CD14-positive monocyte (primary cell): ENCODE measurements around the gene OBSCN. TPM values are rescaled to one million over a fixed set of nuclear protein-coding genes. Genes with fewer than 3 reads are reported as not detected.

Experiments used
- DNase-seq, 3 donors: peaks; one replicate each; pipeline ENCODE4 v3.0.0-alpha.2; 2011 to 2022
- H2AFZ ChIP-seq: 2 replicates; pipeline ENCODE4 v1.6.0; 2012; ENCODE audit warnings: mild to moderate bottlenecking, low read depth, low read length, inconsistent platforms; ENCODE audit not compliant: insufficient read depth, poor library complexity, severe bottlenecking
- H3K27ac ChIP-seq, 2 donors: 1 replicate in 1 of 2; 2 replicates in 1 of 2; pipeline ENCODE4 v1.5.1; 2012 to 2013; ENCODE audit warnings: low read length in 2 of 2, control low read depth in 1 of 2, inconsistent platforms in 1 of 2, low read depth in 1 of 2, mild to moderate bottlenecking in 1 of 2
- H3K27me3 ChIP-seq, 2 donors: one replicate each; pipeline versions ENCODE4 v1.6.0 to v1.6.1; 2011 to 2013; ENCODE audit warnings: low read length in 2 of 2; ENCODE audit not compliant: control insufficient read depth in 2 of 2, insufficient read depth in 2 of 2
- H3K36me3 ChIP-seq, 2 donors: replicated peaks in 1 of 2; 1 replicate in 1 of 2; 2 replicates in 1 of 2; pipeline versions ENCODE4 v1.5.1 to v1.6.1; 2012 to 2013; ENCODE audit warnings: low read length in 2 of 2, control low read depth in 1 of 2, inconsistent platforms in 1 of 2, mild to moderate bottlenecking in 1 of 2; ENCODE audit not compliant: insufficient read depth in 2 of 2, control insufficient read depth in 1 of 2
- H3K4me1 ChIP-seq, 2 donors: 1 replicate in 1 of 2; 2 replicates in 1 of 2; pipeline versions ENCODE4 v1.5.1 to v1.6.1; 2012 to 2013; ENCODE audit warnings: low read length in 2 of 2, control low read depth in 1 of 2, inconsistent platforms in 1 of 2, mild to moderate bottlenecking in 1 of 2, moderate library complexity in 1 of 2; ENCODE audit not compliant: insufficient read depth in 2 of 2, control insufficient read depth in 1 of 2
- H3K4me2 ChIP-seq: replicated peaks from 2 replicates; pipeline ENCODE3; 2012; ENCODE audit warnings: low read length, moderate library complexity, mild to moderate bottlenecking; ENCODE audit not compliant: poor library complexity, severe bottlenecking; ENCODE audit errors: extremely low read depth
- H3K4me3 ChIP-seq, 3 experiments: fragments of 200-600 bp in 1 of 3; sonication (generic) in 1 of 3; replicated peaks in 1 of 3; 1 replicate in 2 of 3; 2 replicates in 1 of 3; pipeline ENCODE4 v1.5.1; 2011 to 2013; ENCODE audit warnings: low read length in 3 of 3, mild to moderate bottlenecking in 3 of 3, control low read depth in 2 of 3, low read depth in 2 of 3, inconsistent platforms in 1 of 3, moderate library complexity in 1 of 3
- H3K79me2 ChIP-seq: 2 replicates; pipeline ENCODE4 v1.6.0; 2012; ENCODE audit warnings: mild to moderate bottlenecking, control low read depth, inconsistent platforms, low read length, moderate library complexity; ENCODE audit not compliant: insufficient read depth
- H3K9ac ChIP-seq: 2 replicates; pipeline ENCODE4 v1.6.0; 2017; ENCODE audit warnings: low read length, mild to moderate bottlenecking; ENCODE audit not compliant: insufficient read depth, poor library complexity, severe bottlenecking
- H3K9me3 ChIP-seq, 2 donors: replicated peaks in 1 of 2; 1 replicate in 1 of 2; 2 replicates in 1 of 2; pipeline versions ENCODE4 v1.5.1 to v1.6.1; 2012 to 2013; ENCODE audit warnings: low read length in 2 of 2, control low read depth in 1 of 2; ENCODE audit not compliant: control insufficient read depth in 1 of 2, insufficient read depth in 1 of 2
- H4K20me1 ChIP-seq: 2 replicates; pipeline ENCODE4 v1.6.0; 2012; ENCODE audit warnings: mild to moderate bottlenecking, low read length, control low read depth, moderate library complexity; ENCODE audit not compliant: insufficient read depth
- H3K27ac Mint-ChIP-seq, 7 donors: one replicate each; pipeline ENCODE4 v1.8.0; 2020; ENCODE audit warnings: mild to moderate bottlenecking in 7 of 7, mixed read lengths in 7 of 7, moderate library complexity in 6 of 7, inconsistent platforms in 2 of 7
- H3K27me3 Mint-ChIP-seq, 3 donors: one replicate each; pipeline ENCODE4 v1.8.0; 2021 to 2022; ENCODE audit warnings: low read depth in 3 of 3, mild to moderate bottlenecking in 3 of 3, mixed read lengths in 3 of 3, moderate library complexity in 3 of 3, inconsistent platforms in 1 of 3
- H3K36me3 Mint-ChIP-seq, 2 donors: one replicate each; pipeline ENCODE4 v1.8.0; 2020; ENCODE audit warnings: mixed read lengths in 2 of 2, inconsistent platforms in 1 of 2, mild to moderate bottlenecking in 1 of 2
- H3K4me1 Mint-ChIP-seq: one replicate; pipeline ENCODE4 v1.8.0; 2020; ENCODE audit warnings: mild to moderate bottlenecking, mixed read lengths
- H3K4me3 Mint-ChIP-seq, 2 donors: one replicate each; pipeline ENCODE4 v1.8.0; 2020; ENCODE audit warnings: mild to moderate bottlenecking in 2 of 2, mixed read lengths in 2 of 2, moderate library complexity in 1 of 2
- H3K9me3 Mint-ChIP-seq, 7 donors: one replicate each; pipeline ENCODE4 v1.8.0; 2020 to 2022; ENCODE audit warnings: mixed read lengths in 7 of 7, mild to moderate bottlenecking in 6 of 7, moderate library complexity in 6 of 7, inconsistent platforms in 2 of 7
- WGBS: methylation state at CpG from one replicate; pipeline ENCODE4 v1.1.5; 2013; ENCODE audit warnings: missing lambda C conversion rate; ENCODE audit not compliant: insufficient coverage; 5-methylcytosine and 5-hydroxymethylcytosine counted together
- intact Hi-C, 2 donors: fragments of 100-400 bp; cut with micrococcal nuclease; formaldehyde crosslinking; loops; one replicate each; pipeline versions ENCODE4 v1.15.0 to v1.15.1; 2023
- polyA plus RNA-seq, 3 donors: library from polyadenylated mRNA; depleted of rRNA in 1 of 3; unstranded in 2 of 3; stranded (reverse) in 1 of 3; fragments of 300-500 nt in 2 of 3; fragments of >200 nt in 1 of 3; fragmentation: Illumina TruSeq in 2 of 3; gene quantifications; 1 replicate in 2 of 3; 2 replicates in 1 of 3; pipeline ENCODE4 v1.2.3, GENCODE V29; 2012 to 2021
- TF ChIP-seq, protein P1 (sequence below): fragments of 200-600 bp; IDR thresholded peaks from one replicate; pipeline ENCODE4 v1.8.0; 2022; ENCODE audit warnings: antibody characterized with exemption, mild to moderate bottlenecking

Gene OBSCN
- polyA plus RNA-seq, 3 donors, result 0.57 to 1.5 (median 0.76) TPM

- H3K79me2 ChIP-seq, result no peaks in the 10 kb centered on the region
- H4K20me1 ChIP-seq, result no peaks in the 10 kb centered on the region
- intact Hi-C loops, result no loop called here
- H3K27ac ChIP-seq, result no peak overlapping the region
- H3K27me3 ChIP-seq, result no peaks in the 10 kb centered on the region
- H2AFZ ChIP-seq, result no peak overlapping the region
- TF ChIP-seq, protein P1, sequence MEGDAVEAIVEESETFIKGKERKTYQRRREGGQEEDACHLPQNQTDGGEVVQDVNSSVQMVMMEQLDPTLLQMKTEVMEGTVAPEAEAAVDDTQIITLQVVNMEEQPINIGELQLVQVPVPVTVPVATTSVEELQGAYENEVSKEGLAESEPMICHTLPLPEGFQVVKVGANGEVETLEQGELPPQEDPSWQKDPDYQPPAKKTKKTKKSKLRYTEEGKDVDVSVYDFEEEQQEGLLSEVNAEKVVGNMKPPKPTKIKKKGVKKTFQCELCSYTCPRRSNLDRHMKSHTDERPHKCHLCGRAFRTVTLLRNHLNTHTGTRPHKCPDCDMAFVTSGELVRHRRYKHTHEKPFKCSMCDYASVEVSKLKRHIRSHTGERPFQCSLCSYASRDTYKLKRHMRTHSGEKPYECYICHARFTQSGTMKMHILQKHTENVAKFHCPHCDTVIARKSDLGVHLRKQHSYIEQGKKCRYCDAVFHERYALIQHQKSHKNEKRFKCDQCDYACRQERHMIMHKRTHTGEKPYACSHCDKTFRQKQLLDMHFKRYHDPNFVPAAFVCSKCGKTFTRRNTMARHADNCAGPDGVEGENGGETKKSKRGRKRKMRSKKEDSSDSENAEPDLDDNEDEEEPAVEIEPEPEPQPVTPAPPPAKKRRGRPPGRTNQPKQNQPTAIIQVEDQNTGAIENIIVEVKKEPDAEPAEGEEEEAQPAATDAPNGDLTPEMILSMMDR, result no peak
- peak overlapping the region in 1 of 7 donors; percentile 21 for H3K27ac Mint-ChIP-seq
- H3K4me1 Mint-ChIP-seq, result no peaks in the 10 kb centered on the region
- H3K9ac ChIP-seq, result no peak overlapping the region
- no peak for DNase-seq
- 96% methylated on average over 23 of the region's 32 CpGs for WGBS
- H3K4me3 Mint-ChIP-seq, result no peak overlapping the region
- no peak overlapping the region for H3K4me3 ChIP-seq
- H3K4me2 ChIP-seq, result no peak overlapping the region
- H3K36me3 ChIP-seq, result no peaks in the 10 kb centered on the region
- no peaks in the 10 kb centered on the region for H3K4me1 ChIP-seq
- H3K9me3 ChIP-seq, result no peaks in the 10 kb centered on the region
- peaks cover 0 to 3% (median 0%) of the 10 kb centered on the region in 3 donors for H3K27me3 Mint-ChIP-seq
- H3K36me3 Mint-ChIP-seq, result no peaks in the 10 kb centered on the region
- peaks cover 0 to 1% (median 0%) of the 10 kb centered on the region in 7 donors for H3K9me3 Mint-ChIP-seq
These were observed 79.9 kb downstream of the OBSCN start for GRCh38 chr1:228287541-228288425.

- intact Hi-C loops, result no loop called here
- DNase-seq, result no peak
- no peaks in the 10 kb centered on the region for H3K4me1 ChIP-seq
- H3K4me1 Mint-ChIP-seq, result no peaks in the 10 kb centered on the region
- no peaks in the 10 kb centered on the region for H3K79me2 ChIP-seq
- no peak overlapping the region for H2AFZ ChIP-seq
- no peak overlapping the region for H3K27ac ChIP-seq
- no peak overlapping the region for H3K4me3 Mint-ChIP-seq
- no peak overlapping the region for H3K9ac ChIP-seq
- H3K27me3 ChIP-seq, result no peaks in the 10 kb centered on the region
- TF ChIP-seq, protein P1, result no peak
- no peaks in the 10 kb centered on the region for H3K9me3 Mint-ChIP-seq
- no peak overlapping the region for H3K4me2 ChIP-seq
- peaks cover 0 to 4% (median 0%) of the 10 kb centered on the region in 3 donors for H3K27me3 Mint-ChIP-seq
- no peaks in the 10 kb centered on the region for H3K9me3 ChIP-seq
- WGBS, result 96% methylated on average over 17 of the region's 18 CpGs
- H3K27ac Mint-ChIP-seq, result no peak overlapping the region
- no peak overlapping the region for H3K4me3 ChIP-seq
- H4K20me1 ChIP-seq, result no peaks in the 10 kb centered on the region
- no peaks in the 10 kb centered on the region for H3K36me3 ChIP-seq
- no peaks in the 10 kb centered on the region for H3K36me3 Mint-ChIP-seq
These were observed 80.8 kb downstream of the OBSCN start for GRCh38 chr1:228288536-228289238.
